Neural cell (in vitro differentiated cells): ENCODE results near the gene CCR5. TPM values are rescaled to one million over a fixed set of nuclear protein-coding genes. Genes with fewer than 3 reads are reported as not detected.

Experiments used
- H2AFZ ChIP-seq: fragments of 200-600, 300-800 bp; sonication (generic), shearing (Covaris generic); 2 replicates; pipeline ENCODE4 v1.6.0; 2014; ENCODE audit warnings: low read depth, mild to moderate bottlenecking, antibody characterized with exemption, low read length, moderate library complexity
- H3F3A ChIP-seq: fragments of 200-600 bp; shearing (Covaris generic); 2 replicates; pipeline ENCODE4 v1.6.1; 2016; ENCODE audit warnings: mild to moderate bottlenecking, moderate library complexity, mixed read lengths, antibody characterized with exemption, low read length; ENCODE audit not compliant: insufficient read depth, poor library complexity, severe bottlenecking
- H3K27ac ChIP-seq: fragments of 200-600, 300-800 bp; sonication (generic), shearing (Covaris generic); 2 replicates; pipeline ENCODE4 v1.5.1; 2014; ENCODE audit warnings: mild to moderate bottlenecking, low read length, moderate library complexity
- H3K27me3 ChIP-seq: fragments of 300-800, 200-600 bp; sonication (generic), shearing (Covaris generic); 2 replicates; pipeline ENCODE4 v1.6.0; 2014; ENCODE audit warnings: mild to moderate bottlenecking, low read depth, low read length, moderate library complexity; ENCODE audit not compliant: insufficient read depth
- H3K36me3 ChIP-seq: fragments of 300-800, 200-600 bp; sonication (generic), shearing (Covaris generic); 2 replicates; pipeline ENCODE4 v1.5.1; 2014; ENCODE audit warnings: mild to moderate bottlenecking, antibody characterized with exemption, low read length, moderate library complexity; ENCODE audit not compliant: insufficient read depth
- H3K4me2 ChIP-seq: fragments of 300-800, 200-600 bp; sonication (generic), shearing (Covaris generic); 2 replicates; pipeline ENCODE4 v1.6.0; 2014; ENCODE audit warnings: mild to moderate bottlenecking, low read length
- H3K4me3 ChIP-seq: fragments of 300-800, 200-600 bp; sonication (generic), shearing (Covaris generic); 2 replicates; pipeline ENCODE4 v1.5.1; 2014; ENCODE audit warnings: mild to moderate bottlenecking, low read length, moderate library complexity
- H3K79me2 ChIP-seq: fragments of 200-600 bp; shearing (Covaris generic); replicated peaks from 2 replicates; pipeline ENCODE4 v1.6.0; 2014; ENCODE audit warnings: mild to moderate bottlenecking, low read length, moderate library complexity; ENCODE audit not compliant: insufficient read depth
- H3K9ac ChIP-seq: fragments of 300-800, 200-600 bp; sonication (generic), shearing (Covaris generic); 2 replicates; pipeline ENCODE4 v1.6.1; 2016; ENCODE audit warnings: mild to moderate bottlenecking, low read length, mixed read lengths
- H3K9me2 ChIP-seq: fragments of 200-600 bp; shearing (Covaris generic); 2 replicates; pipeline ENCODE4 v1.6.1; 2016; ENCODE audit warnings: mild to moderate bottlenecking, low read length, mixed read lengths; ENCODE audit not compliant: insufficient read depth
- H3K9me3 ChIP-seq: fragments of 200-600, 300-800 bp; sonication (generic), shearing (Covaris generic); 2 replicates; pipeline ENCODE4 v1.6.1; 2016; ENCODE audit warnings: mild to moderate bottlenecking, mixed run types, low read length, moderate library complexity, mixed read lengths
- H4K20me1 ChIP-seq: fragments of 200-600 bp; shearing (Covaris generic); 2 replicates; pipeline ENCODE4 v1.6.1; 2016; ENCODE audit warnings: mild to moderate bottlenecking, mixed run types; ENCODE audit not compliant: insufficient read depth
- EP300 ChIP-seq: fragments of 450-650 bp; conservative IDR thresholded peaks from 2 replicates; pipeline ENCODE4 v1.6.1; 2014; ENCODE audit warnings: antibody characterized with exemption, mild to moderate bottlenecking, moderate library complexity; ENCODE audit not compliant: poor library complexity, severe bottlenecking
- EZH2 ChIP-seq: fragments of 200-600, 300-800 bp; shearing (Covaris generic), sonication (generic); IDR thresholded peaks from 2 replicates; pipeline ENCODE4 v1.6.1; 2014; ENCODE audit warnings: antibody characterized with exemption, low read length, borderline replicate concordance, mild to moderate bottlenecking; ENCODE audit not compliant: insufficient read depth, poor library complexity, severe bottlenecking
- MXI1 ChIP-seq: fragments of 450-650 bp; conservative IDR thresholded peaks from 2 replicates; pipeline ENCODE4 v1.6.1; 2014; ENCODE audit warnings: antibody characterized with exemption, mild to moderate bottlenecking; ENCODE audit not compliant: poor library complexity, severe bottlenecking
- POLR2AphosphoS5 ChIP-seq: IDR thresholded peaks from 2 replicates; pipeline ENCODE4 v1.6.1; 2012
- RAD21 ChIP-seq: fragments of 450-650 bp; conservative IDR thresholded peaks from 2 replicates; pipeline ENCODE4 v1.6.1; 2014; ENCODE audit warnings: antibody characterized with exemption, mild to moderate bottlenecking, moderate library complexity
- SMC3 ChIP-seq: fragments of 450-650 bp; conservative IDR thresholded peaks from 2 replicates; pipeline ENCODE4 v1.6.1; 2014; ENCODE audit warnings: antibody characterized with exemption, mild to moderate bottlenecking, moderate library complexity; ENCODE audit not compliant: poor library complexity
- TAF1 ChIP-seq: IDR thresholded peaks from 2 replicates; pipeline ENCODE4 v1.6.1; 2012; ENCODE audit warnings: low read depth
- polyA plus RNA-seq: library from polyadenylated mRNA; depleted of rRNA; stranded (reverse); fragments of >200 nt; gene quantifications from 2 replicates; pipeline ENCODE4 v1.2.3, GENCODE V29; 2014
- TF ChIP-seq, protein P1 (sequence below): IDR thresholded peaks from 2 replicates; pipeline ENCODE4 v1.6.1; 2012; ENCODE audit warnings: borderline replicate concordance
- TF ChIP-seq, protein P2 (sequence below): fragments of 450-650 bp; IDR thresholded peaks from 2 replicates; pipeline ENCODE4 v1.5.1; 2014; ENCODE audit warnings: antibody characterized with exemption, mild to moderate bottlenecking, moderate library complexity; ENCODE audit not compliant: poor library complexity, severe bottlenecking

CCR5 gene
- polyA plus RNA-seq, 1 donor from 2014 or later, result not detected

DNA sequence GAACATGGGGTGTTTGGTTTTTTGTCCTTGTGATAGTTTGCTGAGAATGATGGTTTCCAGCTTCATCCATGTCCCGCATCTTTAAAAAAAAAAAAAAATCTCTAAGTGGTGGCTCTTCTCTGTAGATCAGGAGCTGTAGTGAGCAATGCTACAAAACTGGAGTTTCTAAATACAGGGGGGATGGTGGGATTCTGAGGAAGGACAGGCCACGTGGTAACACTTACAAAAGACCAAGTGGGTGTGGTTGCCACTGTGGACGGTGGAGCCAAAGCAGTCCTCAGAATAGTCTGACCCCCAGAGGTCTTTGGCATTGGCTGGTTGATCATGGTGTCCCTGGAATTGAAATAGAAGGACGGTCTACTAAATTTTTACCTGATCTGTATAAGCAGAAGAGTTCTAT, 44.0 kb downstream of the CCR5 start:
- H3K36me3 ChIP-seq, result no peaks in the 10 kb centered on the region
- no peak for TF ChIP-seq TAF1
- TF ChIP-seq, protein P1, sequence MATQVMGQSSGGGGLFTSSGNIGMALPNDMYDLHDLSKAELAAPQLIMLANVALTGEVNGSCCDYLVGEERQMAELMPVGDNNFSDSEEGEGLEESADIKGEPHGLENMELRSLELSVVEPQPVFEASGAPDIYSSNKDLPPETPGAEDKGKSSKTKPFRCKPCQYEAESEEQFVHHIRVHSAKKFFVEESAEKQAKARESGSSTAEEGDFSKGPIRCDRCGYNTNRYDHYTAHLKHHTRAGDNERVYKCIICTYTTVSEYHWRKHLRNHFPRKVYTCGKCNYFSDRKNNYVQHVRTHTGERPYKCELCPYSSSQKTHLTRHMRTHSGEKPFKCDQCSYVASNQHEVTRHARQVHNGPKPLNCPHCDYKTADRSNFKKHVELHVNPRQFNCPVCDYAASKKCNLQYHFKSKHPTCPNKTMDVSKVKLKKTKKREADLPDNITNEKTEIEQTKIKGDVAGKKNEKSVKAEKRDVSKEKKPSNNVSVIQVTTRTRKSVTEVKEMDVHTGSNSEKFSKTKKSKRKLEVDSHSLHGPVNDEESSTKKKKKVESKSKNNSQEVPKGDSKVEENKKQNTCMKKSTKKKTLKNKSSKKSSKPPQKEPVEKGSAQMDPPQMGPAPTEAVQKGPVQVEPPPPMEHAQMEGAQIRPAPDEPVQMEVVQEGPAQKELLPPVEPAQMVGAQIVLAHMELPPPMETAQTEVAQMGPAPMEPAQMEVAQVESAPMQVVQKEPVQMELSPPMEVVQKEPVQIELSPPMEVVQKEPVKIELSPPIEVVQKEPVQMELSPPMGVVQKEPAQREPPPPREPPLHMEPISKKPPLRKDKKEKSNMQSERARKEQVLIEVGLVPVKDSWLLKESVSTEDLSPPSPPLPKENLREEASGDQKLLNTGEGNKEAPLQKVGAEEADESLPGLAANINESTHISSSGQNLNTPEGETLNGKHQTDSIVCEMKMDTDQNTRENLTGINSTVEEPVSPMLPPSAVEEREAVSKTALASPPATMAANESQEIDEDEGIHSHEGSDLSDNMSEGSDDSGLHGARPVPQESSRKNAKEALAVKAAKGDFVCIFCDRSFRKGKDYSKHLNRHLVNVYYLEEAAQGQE, result no peak
- no peak for TF ChIP-seq MXI1
- TF ChIP-seq, protein P2, sequence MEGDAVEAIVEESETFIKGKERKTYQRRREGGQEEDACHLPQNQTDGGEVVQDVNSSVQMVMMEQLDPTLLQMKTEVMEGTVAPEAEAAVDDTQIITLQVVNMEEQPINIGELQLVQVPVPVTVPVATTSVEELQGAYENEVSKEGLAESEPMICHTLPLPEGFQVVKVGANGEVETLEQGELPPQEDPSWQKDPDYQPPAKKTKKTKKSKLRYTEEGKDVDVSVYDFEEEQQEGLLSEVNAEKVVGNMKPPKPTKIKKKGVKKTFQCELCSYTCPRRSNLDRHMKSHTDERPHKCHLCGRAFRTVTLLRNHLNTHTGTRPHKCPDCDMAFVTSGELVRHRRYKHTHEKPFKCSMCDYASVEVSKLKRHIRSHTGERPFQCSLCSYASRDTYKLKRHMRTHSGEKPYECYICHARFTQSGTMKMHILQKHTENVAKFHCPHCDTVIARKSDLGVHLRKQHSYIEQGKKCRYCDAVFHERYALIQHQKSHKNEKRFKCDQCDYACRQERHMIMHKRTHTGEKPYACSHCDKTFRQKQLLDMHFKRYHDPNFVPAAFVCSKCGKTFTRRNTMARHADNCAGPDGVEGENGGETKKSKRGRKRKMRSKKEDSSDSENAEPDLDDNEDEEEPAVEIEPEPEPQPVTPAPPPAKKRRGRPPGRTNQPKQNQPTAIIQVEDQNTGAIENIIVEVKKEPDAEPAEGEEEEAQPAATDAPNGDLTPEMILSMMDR, result no peak
- TF ChIP-seq SMC3, result no peak
- TF ChIP-seq EP300, result no peak
- no peak for TF ChIP-seq RAD21
- TF ChIP-seq POLR2AphosphoS5, result no peak
- TF ChIP-seq EZH2, result no peak
- no peak overlapping the region for H2AFZ ChIP-seq
- no peak overlapping the region for H3K9ac ChIP-seq
- H3K4me2 ChIP-seq, result no peak overlapping the region
- H3K27me3 ChIP-seq, result no peaks in the 10 kb centered on the region
- no peaks in the 10 kb centered on the region for H3K9me3 ChIP-seq
- no peak overlapping the region for H3K4me3 ChIP-seq
- H3K9me2 ChIP-seq, result no peaks in the 10 kb centered on the region
- no peaks in the 10 kb centered on the region for H3F3A ChIP-seq
- H3K27ac ChIP-seq, result no peak overlapping the region
- H4K20me1 ChIP-seq, result no peaks in the 10 kb centered on the region
- no peaks in the 10 kb centered on the region for H3K79me2 ChIP-seq

DNA sequence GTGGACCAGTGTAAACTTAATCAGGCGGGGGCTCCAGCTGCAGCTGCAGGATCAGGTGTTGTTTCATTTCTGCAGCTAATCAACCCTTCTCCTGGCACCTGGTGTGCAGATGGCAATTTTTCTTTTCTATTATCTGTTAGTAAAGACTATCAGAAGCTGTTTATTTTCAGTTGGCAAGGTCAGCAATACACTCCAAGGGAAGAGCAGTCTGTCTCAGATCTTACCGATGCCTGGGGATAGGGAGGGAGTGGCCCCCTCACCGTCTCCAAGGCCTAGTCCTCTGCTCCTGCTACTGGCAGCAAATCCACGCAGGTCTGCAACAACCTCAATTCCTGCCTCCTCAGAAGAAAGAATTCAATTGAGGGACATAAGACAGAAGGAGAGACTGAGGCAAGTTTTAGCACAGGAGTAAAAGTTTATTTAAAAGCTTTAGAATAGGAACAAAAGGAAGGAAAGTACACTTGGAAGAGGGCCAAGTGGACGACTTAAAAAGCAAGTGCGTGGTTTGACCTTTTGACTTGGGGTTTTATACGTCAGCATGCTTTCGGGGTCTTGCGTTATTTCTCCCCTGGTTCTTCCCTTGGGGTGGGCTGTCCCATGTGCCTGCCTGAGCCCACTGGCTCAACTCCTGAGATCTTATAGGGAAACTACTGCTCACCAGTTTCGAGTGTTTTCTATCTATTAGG, 45.5 kb downstream of the CCR5 start:
- no peak overlapping the region for H3K4me2 ChIP-seq
- no peaks in the 10 kb centered on the region for H3K36me3 ChIP-seq
- H3K27ac ChIP-seq, result no peak overlapping the region
- H3K27me3 ChIP-seq, result no peaks in the 10 kb centered on the region
- no peaks in the 10 kb centered on the region for H4K20me1 ChIP-seq
- no peaks in the 10 kb centered on the region for H3F3A ChIP-seq
- H3K4me3 ChIP-seq, result no peak overlapping the region
- no peak overlapping the region for H3K9ac ChIP-seq
- TF ChIP-seq TAF1, result no peak
- TF ChIP-seq EZH2, result no peak
- no peak for TF ChIP-seq MXI1
- TF ChIP-seq, protein P1, result no peak
- TF ChIP-seq SMC3, result no peak
- no peak for TF ChIP-seq RAD21
- TF ChIP-seq, protein P2, result no peak
- no peak for TF ChIP-seq POLR2AphosphoS5
- TF ChIP-seq EP300, result no peak
- no peaks in the 10 kb centered on the region for H3K79me2 ChIP-seq
- no peak overlapping the region for H2AFZ ChIP-seq
- H3K9me3 ChIP-seq, result no peaks in the 10 kb centered on the region
- H3K9me2 ChIP-seq, result no peaks in the 10 kb centered on the region
